WTC11 (cell line): ENCODE measurements around the gene PPP1R10. TPM values are rescaled to one million over a fixed set of nuclear protein-coding genes. Genes with fewer than 3 reads are reported as not detected.

Experiments
- ATAC-seq: fragments of 200-7000 bp; cut with Tn5 transposase; 2 replicates; pipeline ENCODE4 v1.10.0; 2021; ENCODE audit warnings: mild to moderate bottlenecking, moderate library complexity
- CTCF ChIA-PET: fragments of 300-600 bp; sonication (Branson Sonifier 250); formaldehyde crosslinking; loops from one replicate; lab custom pipeline; 2021; ENCODE audit warnings: antibody characterized with exemption; lab: Charles Lee
- POLR2A ChIA-PET: fragments of 350-600 bp; sonication (Branson Sonifier 250); formaldehyde crosslinking; loops from one replicate; lab custom pipeline; 2021; ENCODE audit warnings: antibody characterized with exemption; lab: Charles Lee
- DNase-seq: peaks from one replicate; pipeline ENCODE4 v3.0.0; 2021; ENCODE audit warnings: low spot score
- H3K27ac Mint-ChIP-seq: 2 replicates; pipeline ENCODE4 v1.8.0; 2021; ENCODE audit warnings: mixed read lengths
- H3K27me3 Mint-ChIP-seq: 2 replicates; pipeline ENCODE4 v1.8.0; 2021; ENCODE audit warnings: low read depth, mild to moderate bottlenecking, moderate library complexity, mixed read lengths
- H3K36me3 Mint-ChIP-seq: 2 replicates; pipeline ENCODE4 v1.8.0; 2021; ENCODE audit warnings: mixed read lengths
- H3K4me1 Mint-ChIP-seq: 2 replicates; pipeline ENCODE4 v1.8.0; 2022; ENCODE audit warnings: mixed read lengths
- H3K4me3 Mint-ChIP-seq: 2 replicates; pipeline ENCODE4 v1.8.0; 2021; ENCODE audit warnings: mild to moderate bottlenecking, moderate library complexity, mixed read lengths
- H3K9me3 Mint-ChIP-seq: 2 replicates; pipeline ENCODE4 v1.8.0; 2021; ENCODE audit warnings: mixed read lengths
- ATF1 ChIP-seq: sonication (generic); formaldehyde crosslinking; IDR thresholded peaks from 2 replicates; pipeline ENCODE4 v1.8.1; 2023; ENCODE audit warnings: mild to moderate bottlenecking, moderate library complexity, missing genetic modification reagents
- ATF3 ChIP-seq: sonication (generic); formaldehyde crosslinking; conservative IDR thresholded peaks from 2 replicates; pipeline ENCODE4 v1.8.1; 2022; ENCODE audit warnings: mild to moderate bottlenecking, missing genetic modification reagents
- E2F5 ChIP-seq: sonication (generic); formaldehyde crosslinking; IDR thresholded peaks from 2 replicates; pipeline ENCODE4 v1.8.1; 2022; ENCODE audit warnings: mild to moderate bottlenecking, moderate library complexity, missing genetic modification reagents
- ELF4 ChIP-seq: sonication (generic); formaldehyde crosslinking; IDR thresholded peaks from 2 replicates; pipeline ENCODE4 v1.8.1; 2022; ENCODE audit warnings: low read depth, mild to moderate bottlenecking, moderate library complexity, missing genetic modification reagents
- ERG ChIP-seq: fragments of 250-450 bp; sonication (Bioruptor Pico); IDR thresholded peaks from 2 replicates; pipeline ENCODE4 v1.8.0; 2021; ENCODE audit warnings: mild to moderate bottlenecking
- GABPB1 ChIP-seq: sonication (generic); formaldehyde crosslinking; IDR thresholded peaks from 2 replicates; pipeline ENCODE4 v1.8.1; 2023; ENCODE audit warnings: mild to moderate bottlenecking, missing genetic modification reagents
- KAT7 ChIP-seq: sonication (generic); formaldehyde crosslinking; IDR thresholded peaks from 2 replicates; pipeline ENCODE4 v1.8.1; 2023; ENCODE audit warnings: missing genetic modification reagents, mild to moderate bottlenecking, borderline replicate concordance
- NFYB ChIP-seq: sonication (generic); formaldehyde crosslinking; conservative IDR thresholded peaks from 2 replicates; pipeline ENCODE4 v1.8.0; 2022; ENCODE audit warnings: low read depth, missing genetic modification reagents
- PREB ChIP-seq: sonication (generic); formaldehyde crosslinking; IDR thresholded peaks from 2 replicates; pipeline ENCODE4 v1.8.1; 2022; ENCODE audit warnings: mild to moderate bottlenecking, missing genetic modification reagents, moderate library complexity, borderline replicate concordance
- RELA ChIP-seq: sonication (generic); formaldehyde crosslinking; IDR thresholded peaks from 2 replicates; pipeline ENCODE4 v1.8.1; 2022; ENCODE audit warnings: missing genetic modification reagents, mild to moderate bottlenecking, borderline replicate concordance
- TP53 ChIP-seq: sonication (generic); formaldehyde crosslinking; IDR thresholded peaks from 2 replicates; pipeline ENCODE4 v1.8.1; 2023; ENCODE audit warnings: mild to moderate bottlenecking, missing genetic modification reagents
- ZNF512 ChIP-seq: sonication (generic); formaldehyde crosslinking; IDR thresholded peaks from 2 replicates; pipeline ENCODE4 v1.8.1; 2022; ENCODE audit warnings: missing genetic modification reagents, borderline replicate concordance
- ZNF671 ChIP-seq: fragments of 250-450 bp; sonication (Bioruptor Pico); IDR thresholded peaks from 2 replicates; pipeline ENCODE4 v1.8.0; 2021; ENCODE audit warnings: mild to moderate bottlenecking
- total RNA-seq: library from RNA; stranded (reverse); gene quantifications from 3 replicates; pipeline ENCODE4 v1.2.3, GENCODE V29; 2021
- TF ChIP-seq, protein P1 (sequence below): sonication (generic); formaldehyde crosslinking; IDR thresholded peaks from 2 replicates; pipeline ENCODE4 v1.8.1; 2023; ENCODE audit warnings: mild to moderate bottlenecking, missing genetic modification reagents, borderline replicate concordance
- TF ChIP-seq, protein P2 (sequence below): sonication (generic); formaldehyde crosslinking; IDR thresholded peaks from 2 replicates; pipeline ENCODE4 v1.8.0; 2022; ENCODE audit warnings: missing genetic modification reagents

PPP1R10 gene
- total RNA-seq, 1 experiment from 2014 or later, result 83.1 TPM

DNA sequence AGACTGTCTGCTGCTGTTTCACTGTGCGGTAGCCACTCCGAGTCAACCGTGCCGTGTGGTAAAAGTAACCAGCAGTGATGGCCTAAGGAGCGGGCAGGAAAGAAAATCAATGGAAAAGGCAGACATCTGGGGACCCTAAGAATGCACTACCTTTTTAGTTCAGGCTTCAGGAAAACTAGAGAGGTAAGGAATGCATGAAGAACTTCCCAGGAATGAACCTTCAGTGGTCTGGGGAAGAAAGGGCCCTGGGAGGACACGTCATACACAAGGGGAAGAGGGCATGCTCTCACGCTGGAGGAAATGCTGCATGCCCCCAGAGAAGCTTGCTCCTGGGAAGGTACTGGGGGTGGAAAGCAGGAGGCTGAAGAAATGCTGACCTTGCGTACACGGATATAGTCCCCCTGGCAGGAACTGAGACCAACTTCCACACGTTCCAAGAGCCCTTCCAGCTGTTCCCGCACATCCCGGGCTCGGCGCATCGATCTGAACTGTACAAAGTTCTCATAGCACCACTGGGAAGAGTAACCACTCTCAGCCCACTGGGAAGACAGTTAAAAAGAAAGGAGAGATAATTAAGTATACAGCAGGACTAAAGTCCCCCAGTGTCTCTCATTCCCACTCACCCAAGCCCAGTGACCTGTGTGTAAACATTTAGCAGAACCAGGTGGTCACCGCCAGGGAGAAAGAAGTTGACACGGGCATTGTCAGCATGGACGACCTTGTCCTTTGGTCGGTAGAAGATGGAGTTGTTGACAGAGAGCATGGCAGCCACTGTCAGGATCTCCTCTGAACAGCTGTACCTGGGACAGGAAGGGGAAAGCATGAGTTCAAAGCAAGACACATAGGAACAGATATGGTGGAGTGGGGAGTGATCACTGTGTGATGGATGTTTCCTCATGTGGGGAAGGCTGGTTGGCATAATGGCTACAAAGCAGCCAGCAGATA is 38.0 kb upstream of the PPP1R10 start:
- no peaks in the 10 kb centered on the region for H3K27me3 Mint-ChIP-seq
- CTCF ChIA-PET, result no interaction called here
- no peak overlapping the region for H3K27ac Mint-ChIP-seq
- no peak for TF ChIP-seq ERG (CRISPR knock-in tag)
- no peak for TF ChIP-seq ATF3 (CRISPR knock-in tag)
- no peaks in the 10 kb centered on the region for H3K4me1 Mint-ChIP-seq
- H3K9me3 Mint-ChIP-seq, result no peaks in the 10 kb centered on the region
- no peak overlapping the region for H3K4me3 Mint-ChIP-seq
- peaks cover 68% of the 10 kb centered on the region for H3K36me3 Mint-ChIP-seq
- no peak for DNase-seq
- POLR2A ChIA-PET, result no interaction called here
- no peak for ATAC-seq

DNA sequence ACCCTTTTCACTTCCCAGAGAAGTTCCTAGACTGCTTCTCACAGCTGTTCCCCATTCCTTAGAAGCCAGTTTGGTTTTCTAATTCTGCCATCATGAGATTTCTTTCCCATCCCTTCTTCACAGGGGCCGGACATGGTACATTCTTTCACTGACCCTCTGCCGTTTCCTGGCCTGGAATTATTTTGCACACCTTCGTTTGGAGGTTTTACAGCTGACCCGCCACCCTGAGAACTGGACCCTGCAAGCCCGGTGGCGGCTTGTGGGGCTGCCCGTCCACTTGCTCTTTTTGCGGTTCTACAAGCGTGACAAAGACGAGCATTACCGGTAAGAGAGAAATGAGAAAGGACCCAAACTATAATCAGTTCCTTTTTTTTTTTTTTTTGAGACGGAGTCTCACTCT is 34.1 kb upstream of the PPP1R10 start:
- H3K27me3 Mint-ChIP-seq, result no peaks in the 10 kb centered on the region
- ATAC-seq (no peak), DNase-seq (no peak)
- peaks cover 12% of the 10 kb centered on the region for H3K4me1 Mint-ChIP-seq
- no peak overlapping the region for H3K4me3 Mint-ChIP-seq
- no peaks in the 10 kb centered on the region for H3K9me3 Mint-ChIP-seq
- peak overlapping the region; percentile 80; the same call in 1 of the 2 replicates for H3K27ac Mint-ChIP-seq
- TF ChIP-seq ATF1 (CRISPR knock-in tag), result no peak
- TF ChIP-seq, protein P1, sequence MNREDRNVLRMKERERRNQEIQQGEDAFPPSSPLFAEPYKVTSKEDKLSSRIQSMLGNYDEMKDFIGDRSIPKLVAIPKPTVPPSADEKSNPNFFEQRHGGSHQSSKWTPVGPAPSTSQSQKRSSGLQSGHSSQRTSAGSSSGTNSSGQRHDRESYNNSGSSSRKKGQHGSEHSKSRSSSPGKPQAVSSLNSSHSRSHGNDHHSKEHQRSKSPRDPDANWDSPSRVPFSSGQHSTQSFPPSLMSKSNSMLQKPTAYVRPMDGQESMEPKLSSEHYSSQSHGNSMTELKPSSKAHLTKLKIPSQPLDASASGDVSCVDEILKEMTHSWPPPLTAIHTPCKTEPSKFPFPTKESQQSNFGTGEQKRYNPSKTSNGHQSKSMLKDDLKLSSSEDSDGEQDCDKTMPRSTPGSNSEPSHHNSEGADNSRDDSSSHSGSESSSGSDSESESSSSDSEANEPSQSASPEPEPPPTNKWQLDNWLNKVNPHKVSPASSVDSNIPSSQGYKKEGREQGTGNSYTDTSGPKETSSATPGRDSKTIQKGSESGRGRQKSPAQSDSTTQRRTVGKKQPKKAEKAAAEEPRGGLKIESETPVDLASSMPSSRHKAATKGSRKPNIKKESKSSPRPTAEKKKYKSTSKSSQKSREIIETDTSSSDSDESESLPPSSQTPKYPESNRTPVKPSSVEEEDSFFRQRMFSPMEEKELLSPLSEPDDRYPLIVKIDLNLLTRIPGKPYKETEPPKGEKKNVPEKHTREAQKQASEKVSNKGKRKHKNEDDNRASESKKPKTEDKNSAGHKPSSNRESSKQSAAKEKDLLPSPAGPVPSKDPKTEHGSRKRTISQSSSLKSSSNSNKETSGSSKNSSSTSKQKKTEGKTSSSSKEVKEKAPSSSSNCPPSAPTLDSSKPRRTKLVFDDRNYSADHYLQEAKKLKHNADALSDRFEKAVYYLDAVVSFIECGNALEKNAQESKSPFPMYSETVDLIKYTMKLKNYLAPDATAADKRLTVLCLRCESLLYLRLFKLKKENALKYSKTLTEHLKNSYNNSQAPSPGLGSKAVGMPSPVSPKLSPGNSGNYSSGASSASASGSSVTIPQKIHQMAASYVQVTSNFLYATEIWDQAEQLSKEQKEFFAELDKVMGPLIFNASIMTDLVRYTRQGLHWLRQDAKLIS (CRISPR knock-in tag), result no peak
- TF ChIP-seq ZNF512 (CRISPR knock-in tag), result no peak
- no peak for TF ChIP-seq GABPB1
- no peak for TF ChIP-seq RELA (CRISPR knock-in tag)
- no peak for TF ChIP-seq E2F5 (CRISPR knock-in tag)
- TF ChIP-seq TP53 (CRISPR knock-in tag), result no peak
- TF ChIP-seq ZNF671 (CRISPR knock-in tag), result no peak
- TF ChIP-seq, protein P2, sequence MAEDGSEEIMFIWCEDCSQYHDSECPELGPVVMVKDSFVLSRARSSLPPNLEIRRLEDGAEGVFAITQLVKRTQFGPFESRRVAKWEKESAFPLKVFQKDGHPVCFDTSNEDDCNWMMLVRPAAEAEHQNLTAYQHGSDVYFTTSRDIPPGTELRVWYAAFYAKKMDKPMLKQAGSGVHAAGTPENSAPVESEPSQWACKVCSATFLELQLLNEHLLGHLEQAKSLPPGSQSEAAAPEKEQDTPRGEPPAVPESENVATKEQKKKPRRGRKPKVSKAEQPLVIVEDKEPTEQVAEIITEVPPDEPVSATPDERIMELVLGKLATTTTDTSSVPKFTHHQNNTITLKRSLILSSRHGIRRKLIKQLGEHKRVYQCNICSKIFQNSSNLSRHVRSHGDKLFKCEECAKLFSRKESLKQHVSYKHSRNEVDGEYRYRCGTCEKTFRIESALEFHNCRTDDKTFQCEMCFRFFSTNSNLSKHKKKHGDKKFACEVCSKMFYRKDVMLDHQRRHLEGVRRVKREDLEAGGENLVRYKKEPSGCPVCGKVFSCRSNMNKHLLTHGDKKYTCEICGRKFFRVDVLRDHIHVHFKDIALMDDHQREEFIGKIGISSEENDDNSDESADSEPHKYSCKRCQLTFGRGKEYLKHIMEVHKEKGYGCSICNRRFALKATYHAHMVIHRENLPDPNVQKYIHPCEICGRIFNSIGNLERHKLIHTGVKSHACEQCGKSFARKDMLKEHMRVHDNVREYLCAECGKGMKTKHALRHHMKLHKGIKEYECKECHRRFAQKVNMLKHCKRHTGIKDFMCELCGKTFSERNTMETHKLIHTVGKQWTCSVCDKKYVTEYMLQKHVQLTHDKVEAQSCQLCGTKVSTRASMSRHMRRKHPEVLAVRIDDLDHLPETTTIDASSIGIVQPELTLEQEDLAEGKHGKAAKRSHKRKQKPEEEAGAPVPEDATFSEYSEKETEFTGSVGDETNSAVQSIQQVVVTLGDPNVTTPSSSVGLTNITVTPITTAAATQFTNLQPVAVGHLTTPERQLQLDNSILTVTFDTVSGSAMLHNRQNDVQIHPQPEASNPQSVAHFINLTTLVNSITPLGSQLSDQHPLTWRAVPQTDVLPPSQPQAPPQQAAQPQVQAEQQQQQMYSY, result no peak
- TF ChIP-seq PREB (CRISPR knock-in tag), result no peak
- TF ChIP-seq KAT7 (CRISPR knock-in tag), result no peak
- no peak for TF ChIP-seq NFYB (CRISPR knock-in tag)
- TF ChIP-seq ELF4, result no peak
- POLR2A ChIA-PET, result interaction anchor here (1.0 to 1.2 kb wide), 2 partner anchors 21 to 38 kb away, joined by 3 read pairs; partner anchors contain the start of gene DHX16
- H3K36me3 Mint-ChIP-seq, result peaks cover 43% of the 10 kb centered on the region
- CTCF ChIA-PET, result interaction anchor here (0.7 to 1.2 kb wide), 4 partner anchors 21 to 79 kb away, joined by 3 to 6 read pairs (median 3); partner anchors contain the start of gene DHX16
